22Rv1 (cell line): Measurements from ENCODE around the gene FMNL3.

Experiments
- CTCF ChIP-seq: fragments of 450-650 bp; IDR thresholded peaks from 2 replicates; pipeline ENCODE4 v1.5.1; 2017; ENCODE audit warnings: mild to moderate bottlenecking
- ZFX ChIP-seq: fragments of 450-650 bp; IDR thresholded peaks from 2 replicates; pipeline ENCODE4 v1.6.1; 2017; ENCODE audit warnings: antibody characterized with exemption, borderline replicate concordance

GRCh38 chr12:49683599-49684309, 23.5 kb downstream of the FMNL3 start:
- TF ChIP-seq CTCF (no peak), ZFX (no peak)
